Esophagus muscularis mucosa (tissue), 4 donors: ENCODE data around the gene GUCA2A. TPM values are rescaled to one million over a fixed set of nuclear protein-coding genes. Genes with fewer than 3 reads are reported as not detected.

Experiments
- DNase-seq: peaks from one replicate; pipeline ENCODE4 v3.0.0-alpha.2; 2017; ENCODE audit errors: extremely low spot score
- H3K27ac ChIP-seq, 4 donors: fragments of 200-600 bp; sonication (generic); replicated peaks in 1 of 4; 1 replicate in 3 of 4; 2 replicates in 1 of 4; pipeline ENCODE4 v1.5.1; 2016 to 2019; ENCODE audit warnings: mild to moderate bottlenecking in 1 of 4
- H3K27me3 ChIP-seq, 4 donors: fragments of 200-600 bp; sonication (generic); one replicate each; pipeline versions ENCODE4 v1.5.1 to v1.6.0; 2016 to 2019
- H3K36me3 ChIP-seq, 4 donors: fragments of 200-600 bp; sonication (generic); one replicate each; pipeline ENCODE4 v1.5.1; 2016 to 2019
- H3K4me1 ChIP-seq, 4 donors: fragments of 200-600 bp; sonication (generic); one replicate each; pipeline ENCODE4 v1.5.1; 2016 to 2019
- H3K4me3 ChIP-seq, 4 donors: fragments of 200-600 bp; sonication (generic); 1 replicate in 2 of 4; 2 replicates in 2 of 4; pipeline ENCODE4 v1.5.1; 2016 to 2019; ENCODE audit warnings: mild to moderate bottlenecking in 4 of 4, moderate library complexity in 1 of 4
- H3K9me3 ChIP-seq, 4 donors: fragments of 200-600 bp; sonication (generic); 1 replicate in 3 of 4; 2 replicates in 1 of 4; pipeline ENCODE4 v1.5.1; 2016 to 2019
- EP300 ChIP-seq: sonication (generic); formaldehyde crosslinking; IDR thresholded peaks from one replicate; pipeline ENCODE4 v1.6.1; 2017; ENCODE audit warnings: antibody characterized with exemption
- POLR2A ChIP-seq: fragments of 450-650 bp; IDR thresholded peaks from one replicate; pipeline ENCODE4 v1.6.1; 2017; ENCODE audit warnings: antibody characterized with exemption, moderate library complexity, mild to moderate bottlenecking, low read depth
- POLR2AphosphoS5 ChIP-seq, 2 donors: sonication (generic); formaldehyde crosslinking; IDR thresholded peaks; one replicate each; pipeline ENCODE4 v1.6.1; 2017; ENCODE audit warnings: antibody characterized with exemption in 2 of 2
- WGBS: methylation state at CpG from one replicate; pipeline ENCODE4 v1.1.5; 2018; 5-methylcytosine and 5-hydroxymethylcytosine counted together
- intact Hi-C: fragments of 100-400 bp; cut with DNase I; formaldehyde crosslinking; loops from one replicate; pipeline ENCODE4 v1.15.1; 2023
- total RNA-seq, 4 donors: library from RNA; depleted of rRNA; stranded (reverse); fragments of >200 nt; gene quantifications; one replicate each; pipeline versions ENCODE4 v1.1.0 to v1.2.1, GENCODE V29; 2016
- TF ChIP-seq, protein P1 (sequence below), 3 experiments: fragments of 200-600 bp in 2 of 3; fragments of 450-650 bp in 1 of 3; sonication (generic) in 2 of 3; IDR thresholded peaks; one replicate each; pipeline ENCODE4 v1.5.1; 2017 to 2019; ENCODE audit warnings: antibody characterized with exemption in 3 of 3, mild to moderate bottlenecking in 2 of 3, moderate library complexity in 1 of 3

The GUCA2A gene
- total RNA-seq, 4 donors from 2014 or later, result not detected

DNA sequence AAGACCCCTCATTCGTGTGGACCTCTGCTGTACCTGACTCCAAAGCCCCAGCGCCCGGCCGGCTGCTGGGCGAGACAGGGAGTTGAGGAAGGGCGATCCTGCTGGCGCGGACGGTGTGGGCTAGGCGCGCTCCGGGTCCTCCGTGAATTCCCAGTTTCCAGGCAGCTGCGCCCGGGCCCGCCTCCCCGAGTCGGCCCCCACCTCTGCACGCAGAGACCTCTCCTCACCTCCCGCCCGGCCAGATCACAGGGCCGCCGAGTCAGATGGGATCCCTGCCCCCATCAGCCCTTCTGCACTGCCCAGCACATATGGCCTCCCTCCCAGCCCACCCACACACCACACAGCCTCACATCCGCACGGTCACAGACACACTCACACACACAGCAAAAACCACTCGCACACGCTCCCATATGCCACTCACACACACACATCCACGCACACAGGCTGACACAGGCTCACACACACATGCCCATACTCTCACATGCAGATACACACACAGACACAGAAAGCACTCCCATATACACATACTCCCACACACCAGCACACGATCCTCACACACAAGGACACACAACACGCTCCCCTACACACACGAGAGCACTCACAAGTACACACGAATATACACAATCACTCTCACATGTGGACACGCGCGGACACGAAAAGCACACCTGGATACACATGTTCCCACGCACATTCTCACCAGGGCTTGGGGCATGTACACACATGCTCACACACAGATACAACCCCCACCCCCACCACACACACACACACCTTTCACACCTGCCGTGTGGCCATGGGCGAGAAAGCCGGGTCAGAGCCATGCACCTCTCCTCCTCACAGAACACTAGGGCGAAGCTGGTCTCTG, 18.6 kb downstream of the GUCA2A start:
- Histone ChIP-seq H3K4me1 (peaks cover 0 to 5% (median 0%) of the 10 kb centered on the region in 4 donors), H3K27me3 (peaks cover 0 to 76% (median 16%) of the 10 kb centered on the region in 4 donors), H3K9me3 (no peaks in the 10 kb centered on the region), H3K27ac (no peak overlapping the region), H3K4me3 (no peak overlapping the region), H3K36me3 (no peaks in the 10 kb centered on the region)
- 47% methylated on average over 41 of the region's 41 CpGs for WGBS
- intact Hi-C loops, result no loop called here
- TF ChIP-seq EP300, result no peak
- no peak for TF ChIP-seq POLR2A
- no peak for TF ChIP-seq POLR2AphosphoS5 (IDR thresholded peaks at IDR 0.05)
- TF ChIP-seq, protein P1, sequence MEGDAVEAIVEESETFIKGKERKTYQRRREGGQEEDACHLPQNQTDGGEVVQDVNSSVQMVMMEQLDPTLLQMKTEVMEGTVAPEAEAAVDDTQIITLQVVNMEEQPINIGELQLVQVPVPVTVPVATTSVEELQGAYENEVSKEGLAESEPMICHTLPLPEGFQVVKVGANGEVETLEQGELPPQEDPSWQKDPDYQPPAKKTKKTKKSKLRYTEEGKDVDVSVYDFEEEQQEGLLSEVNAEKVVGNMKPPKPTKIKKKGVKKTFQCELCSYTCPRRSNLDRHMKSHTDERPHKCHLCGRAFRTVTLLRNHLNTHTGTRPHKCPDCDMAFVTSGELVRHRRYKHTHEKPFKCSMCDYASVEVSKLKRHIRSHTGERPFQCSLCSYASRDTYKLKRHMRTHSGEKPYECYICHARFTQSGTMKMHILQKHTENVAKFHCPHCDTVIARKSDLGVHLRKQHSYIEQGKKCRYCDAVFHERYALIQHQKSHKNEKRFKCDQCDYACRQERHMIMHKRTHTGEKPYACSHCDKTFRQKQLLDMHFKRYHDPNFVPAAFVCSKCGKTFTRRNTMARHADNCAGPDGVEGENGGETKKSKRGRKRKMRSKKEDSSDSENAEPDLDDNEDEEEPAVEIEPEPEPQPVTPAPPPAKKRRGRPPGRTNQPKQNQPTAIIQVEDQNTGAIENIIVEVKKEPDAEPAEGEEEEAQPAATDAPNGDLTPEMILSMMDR (IDR thresholded peaks at IDR 0.05), result no peak
- no peak for DNase-seq

DNA sequence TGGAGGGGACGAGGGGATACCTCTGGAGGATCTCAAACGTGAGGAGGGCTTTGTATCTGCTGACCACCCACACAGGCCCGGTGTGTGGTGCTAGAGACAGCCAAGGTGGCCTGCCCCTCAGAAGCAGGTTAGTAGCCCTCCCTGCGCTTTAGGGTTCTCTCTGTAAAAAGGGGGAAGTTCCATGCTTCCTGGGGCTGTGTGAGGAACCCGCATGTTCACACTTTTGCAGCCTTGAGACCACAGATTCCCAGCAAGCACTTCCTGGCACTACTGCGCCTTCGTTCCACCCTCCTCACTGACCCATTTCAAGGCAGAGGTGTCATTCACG, 19.2 kb downstream of the GUCA2A start:
- Histone ChIP-seq H3K4me1 (peaks cover 0 to 5% (median 0%) of the 10 kb centered on the region in 4 donors), H3K4me3 (no peak overlapping the region), H3K9me3 (no peaks in the 10 kb centered on the region), H3K27ac (no peak overlapping the region), H3K36me3 (no peaks in the 10 kb centered on the region), H3K27me3 (peaks cover 0 to 82% (median 16%) of the 10 kb centered on the region in 4 donors)
- 38% methylated on average over 6 of the region's 8 CpGs for WGBS
- intact Hi-C loops, result no loop called here
- DNase-seq, result no peak
- TF ChIP-seq POLR2AphosphoS5 (IDR thresholded peaks at IDR 0.05) (no peak), EP300 (no peak), POLR2A (no peak)
- TF ChIP-seq, protein P1 (IDR thresholded peaks at IDR 0.05), result no peak

DNA sequence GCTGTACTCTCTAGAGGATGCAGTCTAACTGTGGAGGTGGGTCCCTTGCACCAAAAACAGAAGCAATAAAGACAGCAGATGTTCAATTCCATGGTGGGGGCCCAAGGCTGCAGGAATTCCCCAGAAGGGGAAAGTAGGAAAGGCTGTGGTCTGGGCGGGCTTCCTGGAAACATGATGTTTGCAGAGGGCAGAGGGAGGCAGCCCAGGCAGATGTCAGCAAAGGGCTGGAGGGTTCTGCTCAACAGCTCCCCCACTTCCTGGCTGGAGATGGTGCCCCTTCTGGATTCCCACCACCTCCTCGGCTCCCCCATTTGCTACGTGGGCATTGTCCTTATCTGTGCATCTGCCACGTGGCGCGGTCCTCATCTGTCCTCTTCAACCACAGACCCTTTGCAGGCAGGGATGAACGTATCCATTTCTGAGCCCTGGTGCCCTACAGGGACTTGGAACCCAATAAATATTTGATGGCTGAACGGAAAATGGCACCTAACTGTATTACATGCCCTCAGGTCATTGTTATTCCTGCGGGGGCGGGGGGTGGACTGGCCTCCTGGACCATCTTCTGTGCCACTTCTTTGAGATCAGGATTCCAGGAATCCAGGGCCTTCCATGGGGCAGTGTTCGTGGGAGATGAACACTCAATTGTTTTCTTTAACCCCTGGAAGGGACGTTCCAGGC, 19.7 kb downstream of the GUCA2A start:
- intact Hi-C loops, result no loop called here
- Histone ChIP-seq H3K27me3 (peaks cover 0 to 87% (median 16%) of the 10 kb centered on the region in 4 donors), H3K27ac (no peak overlapping the region), H3K4me1 (peaks cover 0 to 5% (median 0%) of the 10 kb centered on the region in 4 donors), H3K4me3 (no peak overlapping the region), H3K36me3 (no peaks in the 10 kb centered on the region), H3K9me3 (no peaks in the 10 kb centered on the region)
- DNase-seq, result no peak
- WGBS, result 80% methylated on average over 12 of the region's 12 CpGs
- TF ChIP-seq EP300, result no peak
- TF ChIP-seq, protein P1 (IDR thresholded peaks at IDR 0.05), result no peak
- no peak for TF ChIP-seq POLR2AphosphoS5 (IDR thresholded peaks at IDR 0.05)
- no peak for TF ChIP-seq POLR2A

DNA sequence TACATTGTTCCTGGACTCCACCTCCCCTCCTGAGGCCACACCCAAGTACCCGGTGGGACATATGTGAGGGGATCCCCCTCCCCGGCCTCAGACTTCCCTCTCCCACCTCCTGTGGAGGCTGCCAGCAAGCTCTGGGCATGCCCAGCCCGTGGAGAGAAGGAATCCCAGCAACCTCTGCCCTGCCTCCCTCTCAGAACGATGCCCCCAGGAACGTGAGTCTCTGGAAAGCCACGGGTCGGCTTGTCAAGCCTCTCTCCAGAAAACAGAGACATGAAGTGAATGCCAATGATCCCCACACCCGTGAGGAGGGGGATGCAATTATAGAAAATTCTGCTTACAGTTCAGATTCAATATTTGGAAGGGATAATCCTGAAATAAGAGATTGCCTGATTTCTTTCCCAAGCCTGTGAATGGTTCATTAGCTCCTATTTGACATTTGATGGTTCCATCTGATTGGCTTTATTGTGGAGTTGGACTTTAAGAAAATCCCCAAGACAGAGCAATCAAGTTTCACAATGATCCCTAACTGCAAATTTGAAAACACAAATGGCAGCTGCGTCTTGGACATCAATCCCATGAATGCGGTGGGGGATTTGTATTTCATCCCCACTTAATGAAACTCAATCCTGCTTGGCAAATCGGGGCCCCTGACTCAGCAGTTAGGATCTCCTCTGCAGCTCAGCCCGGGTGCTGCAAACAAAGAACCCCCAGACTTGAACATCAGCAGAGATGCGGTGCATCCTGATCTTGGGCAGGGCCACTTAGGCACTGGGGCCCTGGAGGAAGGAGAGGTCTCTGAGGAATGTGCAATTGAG, 20.4 kb downstream of the GUCA2A start:
- no peak for TF ChIP-seq POLR2AphosphoS5 (IDR thresholded peaks at IDR 0.05)
- TF ChIP-seq POLR2A, result no peak
- TF ChIP-seq EP300, result no peak
- TF ChIP-seq, protein P1 (IDR thresholded peaks at IDR 0.05), result no peak
- WGBS, result 67% methylated on average over 11 of the region's 13 CpGs
- DNase-seq, result no peak
- Histone ChIP-seq H3K4me3 (no peak overlapping the region), H3K4me1 (peaks cover 0 to 5% (median 0%) of the 10 kb centered on the region in 4 donors), H3K27me3 (peaks cover 0 to 84% (median 16%) of the 10 kb centered on the region in 4 donors), H3K36me3 (no peaks in the 10 kb centered on the region), H3K9me3 (no peaks in the 10 kb centered on the region), H3K27ac (no peak overlapping the region)
- intact Hi-C loops, result no loop called here
